Right lobe of liver (tissue), 6 donors: ENCODE results near the gene FAM222B. TPM values are rescaled to one million over a fixed set of nuclear protein-coding genes. Genes with fewer than 3 reads are reported as not detected.
"Not testable (repeated sequence)": the region's sequence is repeated elsewhere in the genome, so short reads cannot be mapped to it uniquely, and the experiment has no call there.

ENCODE experiments used
- ATAC-seq, 4 donors: fragments of 200-7000 bp; cut with Tn5 transposase; one replicate each; pipeline ENCODE4 v1.9.1; 2020; ENCODE audit warnings: mild to moderate bottlenecking in 4 of 4, moderate library complexity in 4 of 4
- DNase-seq, 3 donors: peaks; one replicate each; pipeline ENCODE4 v3.0.0-alpha.2; 2020
- H3K27ac ChIP-seq, 3 donors: fragments of 200-600 bp; one replicate each; pipeline ENCODE4 v1.8.0; 2022
- H3K27me3 ChIP-seq, 2 donors: fragments of 200-600 bp; one replicate each; pipeline ENCODE4 v1.8.0; 2022
- H3K36me3 ChIP-seq, 4 donors: fragments of 200-600 bp; sonication (generic) in 1 of 4; one replicate each; pipeline versions ENCODE4 v1.5.1 to v1.8.0; 2017 to 2022; ENCODE audit warnings: control low read depth in 1 of 4
- H3K4me1 ChIP-seq, 4 donors: fragments of 200-600 bp; sonication (generic) in 1 of 4; one replicate each; pipeline versions ENCODE4 v1.5.1 to v1.8.0; 2017 to 2022; ENCODE audit warnings: control low read depth in 1 of 4
- H3K4me3 ChIP-seq, 3 donors: fragments of 200-600 bp; one replicate each; pipeline ENCODE4 v1.8.0; 2022
- H3K9me3 ChIP-seq, 4 donors: fragments of 200-600 bp; sonication (generic) in 1 of 4; one replicate each; pipeline versions ENCODE4 v1.5.1 to v1.8.0; 2017 to 2022; ENCODE audit warnings: control low read depth in 1 of 4
- POLR2A ChIP-seq: fragments of 450-650 bp; IDR thresholded peaks from one replicate; pipeline ENCODE4 v1.6.1; 2017; ENCODE audit warnings: antibody characterized with exemption, mild to moderate bottlenecking
- WGBS: methylation state at CpG from one replicate; pipeline ENCODE4 v1.1.6; 2018; ENCODE audit warnings: low coverage, low lambda C conversion rate; ENCODE audit not compliant: insufficient coverage; ENCODE audit errors: missing lambda C conversion rate; 5-methylcytosine and 5-hydroxymethylcytosine counted together
- intact Hi-C, 2 donors: fragments of 100-400 bp; cut with DNase I; formaldehyde crosslinking; loops; one replicate each; pipeline versions ENCODE4 v1.11.2 to v1.14.1; 2022
- total RNA-seq, 6 experiments: library from RNA; depleted of rRNA in 2 of 6; stranded (reverse); fragments of >200 nt in 2 of 6; fragmentation: NEBNext Ultra II Directional in 3 of 6; extraction: Animal tissue kit (Norgen Biotek cat#: 25700) in 3 of 6; gene quantifications; one replicate each; pipeline versions ENCODE4 v1.1.0 to v1.2.4, GENCODE V29; 2016 to 2023
- TF ChIP-seq, protein P1 (sequence below), 4 donors: fragments of 200-600 bp in 3 of 4; fragments of 450-650 bp in 1 of 4; IDR thresholded peaks; one replicate each; pipeline versions ENCODE4 v1.5.1 to v1.8.0; 2016 to 2022; ENCODE audit warnings: antibody characterized with exemption in 4 of 4, mild to moderate bottlenecking in 2 of 4
- donor health status: DM: no; HTN: yes; CAD: no.
- donor health status: DM: no; HTN: no; CAD: no.
- donor health status: DM: no; HTN: no; CAD: no.
- donor health status: DM: no; HTN: yes; CAD: no.
- donor health status: DM: no; HTN: yes; CAD: no.

The FAM222B gene
- total RNA-seq, 6 experiments from 2014 or later = 5.8 to 12.0 (median 8.8) TPM

- ATAC-seq (no peak), DNase-seq (no peak)
- intact Hi-C loops = no loop called here
- H3K36me3 ChIP-seq = no peaks in the 10 kb centered on the region
- no peaks in the 10 kb centered on the region for H3K9me3 ChIP-seq
- 76% methylated on average over 7 of the region's 10 CpGs for WGBS
- H3K27me3 ChIP-seq = no peaks in the 10 kb centered on the region
- no peak overlapping the region for H3K4me3 ChIP-seq
- no peak overlapping the region for H3K27ac ChIP-seq
- peaks cover 0 to 10% (median 2%) of the 10 kb centered on the region in 4 donors for H3K4me1 ChIP-seq
- TF ChIP-seq, protein P1, sequence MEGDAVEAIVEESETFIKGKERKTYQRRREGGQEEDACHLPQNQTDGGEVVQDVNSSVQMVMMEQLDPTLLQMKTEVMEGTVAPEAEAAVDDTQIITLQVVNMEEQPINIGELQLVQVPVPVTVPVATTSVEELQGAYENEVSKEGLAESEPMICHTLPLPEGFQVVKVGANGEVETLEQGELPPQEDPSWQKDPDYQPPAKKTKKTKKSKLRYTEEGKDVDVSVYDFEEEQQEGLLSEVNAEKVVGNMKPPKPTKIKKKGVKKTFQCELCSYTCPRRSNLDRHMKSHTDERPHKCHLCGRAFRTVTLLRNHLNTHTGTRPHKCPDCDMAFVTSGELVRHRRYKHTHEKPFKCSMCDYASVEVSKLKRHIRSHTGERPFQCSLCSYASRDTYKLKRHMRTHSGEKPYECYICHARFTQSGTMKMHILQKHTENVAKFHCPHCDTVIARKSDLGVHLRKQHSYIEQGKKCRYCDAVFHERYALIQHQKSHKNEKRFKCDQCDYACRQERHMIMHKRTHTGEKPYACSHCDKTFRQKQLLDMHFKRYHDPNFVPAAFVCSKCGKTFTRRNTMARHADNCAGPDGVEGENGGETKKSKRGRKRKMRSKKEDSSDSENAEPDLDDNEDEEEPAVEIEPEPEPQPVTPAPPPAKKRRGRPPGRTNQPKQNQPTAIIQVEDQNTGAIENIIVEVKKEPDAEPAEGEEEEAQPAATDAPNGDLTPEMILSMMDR (IDR thresholded peaks at IDR 0.05) = no peak
- TF ChIP-seq POLR2A = no peak
Measured at GRCh38 chr17:28738680-28739384, 103.8 kb downstream of the FAM222B start.

- DNase-seq = no peak
- Histone ChIP-seq H3K4me3 (no peak overlapping the region), H3K36me3 (no peaks in the 10 kb centered on the region), H3K27ac (no peak overlapping the region), H3K4me1 (peaks cover 0 to 5% (median under 1%) of the 10 kb centered on the region in 4 donors), H3K9me3 (no peaks in the 10 kb centered on the region), H3K27me3 (no peaks in the 10 kb centered on the region)
- whole genome bisulfite sequencing = 97% methylated on average over 7 of the region's 22 CpGs
- intact Hi-C loops = no loop called here
- ATAC-seq = peak in 1 of 4 donors; percentile 26
- no peak for TF ChIP-seq POLR2A
- TF ChIP-seq, protein P1 (IDR thresholded peaks at IDR 0.05) = no peak
Measured at GRCh38 chr17:28737770-28738679, 104.6 kb downstream of the FAM222B start.

GRCh38 chr17:28737316-28737715 is 105.3 kb downstream of the FAM222B start:
- Histone ChIP-seq H3K27ac (no peak overlapping the region), H3K9me3 (no peaks in the 10 kb centered on the region), H3K4me3 (no peak overlapping the region), H3K27me3 (no peaks in the 10 kb centered on the region), H3K36me3 (no peaks in the 10 kb centered on the region), H3K4me1 (no peaks in the 10 kb centered on the region)
- TF ChIP-seq POLR2A = no peak
- TF ChIP-seq, protein P1 (IDR thresholded peaks at IDR 0.05) = no peak
- DNase-seq (no peak), ATAC-seq (peak in 1 of 4 donors; percentile 22)
- WGBS = no CpG with 5 or more reads among the region's 12 CpGs
- intact Hi-C loops = no loop called here

DNA sequence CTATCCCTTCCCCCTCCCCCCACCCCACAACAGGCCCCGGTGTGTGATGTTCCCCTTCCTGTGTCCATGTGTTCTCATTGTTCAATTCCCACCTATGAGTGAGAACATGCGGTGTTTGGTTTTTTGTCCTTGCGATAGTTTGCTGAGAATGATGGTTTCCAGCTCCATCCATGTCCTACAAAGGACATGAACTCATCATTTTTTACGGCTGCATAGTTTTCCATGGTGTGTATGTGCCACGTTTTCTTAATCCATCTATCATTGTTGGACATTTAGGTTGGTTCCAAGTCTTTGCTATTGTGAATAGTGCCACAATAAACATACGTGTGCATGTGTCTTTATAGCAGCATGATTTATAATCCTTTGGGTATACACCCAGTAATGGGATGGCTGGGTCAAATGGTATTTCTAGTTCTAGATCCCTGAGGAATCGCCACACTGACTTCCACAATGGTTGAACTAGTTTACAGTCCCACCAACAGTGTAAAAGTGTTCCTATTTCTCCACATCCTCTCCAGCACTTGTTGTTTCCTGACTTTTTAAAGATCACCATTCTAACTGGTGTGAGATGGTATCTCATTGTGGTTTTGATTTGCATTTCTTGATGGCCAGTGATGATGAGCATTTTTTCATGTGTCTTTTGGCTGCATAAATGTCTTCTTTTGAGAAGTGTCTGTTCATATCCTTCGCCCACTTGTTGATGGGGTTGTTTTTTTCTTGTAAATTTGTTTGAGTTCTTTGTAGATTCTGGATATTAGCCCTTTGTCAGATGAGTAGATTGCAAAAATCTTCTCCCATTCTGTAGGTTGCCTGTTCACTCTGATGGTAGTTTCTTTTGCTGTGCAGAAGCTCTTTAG is 106.4 kb downstream of the FAM222B start:
- ATAC-seq, intact Hi-C loops, H3K27ac ChIP-seq, DNase-seq, H3K27me3 ChIP-seq, H3K36me3 ChIP-seq, H3K9me3 ChIP-seq, H3K4me1 ChIP-seq, H3K4me3 ChIP-seq: not testable (repeated sequence)
- 93% methylated on average over 4 of the region's 8 CpGs for WGBS
